GM18526 (cell line): ENCODE data around the gene TIMM8B.

Experiments used
- POLR2A ChIP-seq: IDR thresholded peaks from 3 replicates; pipeline ENCODE4 v1.6.1; 2011; ENCODE audit not compliant: insufficient read length; ENCODE audit errors: extremely low read depth

The TIMM8B gene, protein sequence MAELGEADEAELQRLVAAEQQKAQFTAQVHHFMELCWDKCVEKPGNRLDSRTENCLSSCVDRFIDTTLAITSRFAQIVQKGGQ

DNA sequence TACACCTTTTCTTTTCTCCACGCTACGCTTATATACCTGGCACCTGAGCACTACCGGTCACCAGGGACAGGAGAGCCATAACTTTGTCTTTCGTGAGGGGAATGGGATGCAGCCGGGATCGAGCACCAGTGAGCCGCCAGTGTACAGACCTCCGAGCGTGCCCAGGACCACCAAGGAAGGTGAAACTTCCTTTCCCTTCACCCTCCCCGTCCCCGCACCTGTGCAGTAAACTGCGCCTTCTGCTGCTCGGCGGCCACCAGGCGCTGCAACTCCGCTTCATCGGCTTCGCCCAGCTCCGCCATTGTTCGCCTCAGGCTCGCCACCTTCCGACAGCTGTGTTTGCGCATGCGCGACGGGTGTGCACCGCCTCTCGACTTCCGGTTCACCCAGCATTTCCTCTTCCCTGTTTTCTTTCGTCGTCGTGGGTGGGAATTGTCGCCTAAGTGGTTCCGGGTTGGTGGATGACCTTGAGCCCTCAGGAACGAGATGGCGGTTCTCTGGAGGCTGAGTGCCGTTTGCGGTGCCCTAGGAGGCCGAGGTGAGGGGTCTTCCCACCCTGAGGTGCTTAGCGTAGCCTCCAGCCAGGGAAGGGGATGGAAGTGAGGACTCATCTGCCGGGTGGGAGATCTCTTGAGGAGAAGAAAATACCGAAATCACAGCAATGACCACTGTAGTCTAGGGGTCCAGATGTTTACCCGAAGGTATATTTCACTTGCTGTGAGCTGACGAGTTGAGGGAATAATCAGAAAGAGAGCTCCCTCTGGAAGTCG is at the start of gene TIMM8B, which contains the start of gene SDHD:
TSS of gene TIMM8B (minus strand) at position 335 of the 770 bp plus-strand sequence. CDS start at position 302, 33 bp downstream.
TSS of gene SDHD (plus strand) at position 452 of the 770 bp plus-strand sequence. CDS start at position 487, 35 bp downstream.
- peak; percentile 89 for TF ChIP-seq POLR2A

DNA sequence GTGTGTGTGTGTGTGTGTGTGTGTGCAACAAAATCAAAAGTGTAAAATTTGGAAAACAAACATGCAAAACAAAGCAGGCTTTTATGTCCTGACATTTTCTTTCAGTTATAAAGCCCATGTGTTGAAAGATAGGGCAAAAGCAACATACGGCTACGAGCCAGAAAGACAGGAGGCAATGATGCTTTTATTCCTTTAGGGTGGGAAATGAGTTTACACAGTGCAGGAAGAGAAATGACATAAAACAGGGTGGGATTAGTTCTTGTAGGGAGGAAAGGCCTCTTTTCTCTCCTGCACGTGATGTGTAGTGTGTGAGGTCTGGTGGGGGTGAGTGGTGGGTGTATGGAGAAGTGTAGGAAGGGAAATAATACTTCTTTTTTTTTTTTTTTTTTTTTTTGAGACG is 47.9 kb upstream of the TIMM8B start:
- no peak for TF ChIP-seq POLR2A

DNA sequence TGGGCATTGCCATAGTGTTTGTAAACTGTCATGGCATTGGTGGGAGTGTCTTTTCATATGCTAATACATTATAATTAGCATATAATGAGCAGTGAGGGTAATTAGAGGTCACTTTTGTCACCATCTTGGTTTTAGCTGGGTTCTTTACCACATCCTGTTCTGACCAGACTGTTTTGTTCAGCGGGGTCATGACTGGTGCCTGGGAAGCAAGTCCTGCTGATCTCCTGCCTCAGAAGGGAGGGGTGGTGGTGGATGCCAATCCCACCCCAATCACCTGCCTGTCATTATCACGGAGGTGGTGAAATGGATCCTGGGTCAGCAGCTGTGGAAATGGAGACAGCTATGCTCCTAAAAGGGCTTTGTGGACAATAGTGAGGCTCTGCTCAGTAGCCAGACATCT is 46.2 kb upstream of the TIMM8B start:
- no peak for TF ChIP-seq POLR2A

DNA sequence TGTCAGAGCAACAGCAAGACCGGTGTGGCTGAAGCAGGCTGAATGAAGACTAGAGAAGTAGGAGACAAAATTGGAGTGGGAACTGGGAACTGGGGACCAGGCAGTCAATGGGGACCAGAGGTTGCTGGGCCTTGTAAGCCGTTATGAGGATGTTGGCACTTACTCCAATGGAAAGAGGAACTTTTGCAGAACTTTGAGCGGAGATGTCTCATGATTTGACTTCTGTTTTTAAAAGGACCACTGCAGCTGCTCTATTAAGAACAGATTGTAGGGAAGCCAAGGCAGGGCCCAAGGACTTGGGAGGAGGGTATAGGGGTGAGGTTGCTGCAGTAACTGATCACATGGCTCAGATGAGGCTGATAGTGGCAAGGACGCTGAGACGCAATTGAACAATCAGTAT is 43.1 kb upstream of the TIMM8B start:
- TF ChIP-seq POLR2A, result no peak

DNA sequence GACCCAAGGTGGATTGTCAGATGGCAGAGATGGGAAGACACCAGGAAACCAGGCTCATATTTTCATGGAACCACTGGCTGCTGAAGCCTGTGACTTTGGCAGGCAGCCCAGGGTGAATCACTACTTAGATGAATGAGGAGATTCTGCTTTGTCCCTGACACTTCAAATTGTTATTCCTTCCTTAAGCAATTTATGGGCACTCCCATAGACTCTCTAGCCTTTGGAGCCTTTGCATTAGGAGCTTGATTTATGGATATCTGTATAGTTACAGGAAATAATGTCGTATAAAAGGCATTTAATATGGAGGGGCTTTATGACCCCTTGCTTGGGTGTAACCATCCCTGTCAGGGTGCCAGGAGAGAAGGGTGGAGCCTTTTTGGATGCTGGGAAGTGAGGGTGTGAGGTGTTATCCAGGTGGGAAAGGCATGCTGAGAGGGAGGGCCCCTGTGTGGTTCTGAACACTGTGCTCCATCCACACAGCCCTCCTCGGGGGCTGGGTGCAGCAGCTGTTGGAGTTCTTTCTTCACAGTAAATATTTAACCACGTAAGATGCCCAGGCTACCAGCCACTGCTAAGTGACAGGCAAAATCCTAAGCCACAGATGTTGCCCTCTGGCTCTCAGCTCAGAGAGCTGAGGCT is 42.0 kb upstream of the TIMM8B start:
- TF ChIP-seq POLR2A, result no peak

DNA sequence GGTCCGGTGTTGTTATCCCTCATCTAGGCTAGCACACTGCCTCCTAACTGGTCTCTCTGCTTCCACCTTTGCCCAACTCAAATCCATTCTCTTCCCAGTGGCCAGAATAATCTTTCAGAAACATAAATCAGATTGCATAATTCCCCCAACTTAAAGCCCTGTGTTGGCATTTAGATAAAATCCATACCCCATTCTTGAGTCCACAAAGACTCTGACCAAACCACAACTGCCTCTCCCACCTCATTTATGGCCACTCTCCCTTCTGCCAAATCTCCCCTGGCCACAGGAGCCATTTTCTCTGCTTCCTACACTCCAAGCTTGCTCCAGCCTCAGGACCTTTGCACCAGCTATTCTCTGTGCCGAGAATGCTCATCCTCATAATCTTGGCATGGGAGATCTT is 40.5 kb upstream of the TIMM8B start:
- TF ChIP-seq POLR2A, result no peak

DNA sequence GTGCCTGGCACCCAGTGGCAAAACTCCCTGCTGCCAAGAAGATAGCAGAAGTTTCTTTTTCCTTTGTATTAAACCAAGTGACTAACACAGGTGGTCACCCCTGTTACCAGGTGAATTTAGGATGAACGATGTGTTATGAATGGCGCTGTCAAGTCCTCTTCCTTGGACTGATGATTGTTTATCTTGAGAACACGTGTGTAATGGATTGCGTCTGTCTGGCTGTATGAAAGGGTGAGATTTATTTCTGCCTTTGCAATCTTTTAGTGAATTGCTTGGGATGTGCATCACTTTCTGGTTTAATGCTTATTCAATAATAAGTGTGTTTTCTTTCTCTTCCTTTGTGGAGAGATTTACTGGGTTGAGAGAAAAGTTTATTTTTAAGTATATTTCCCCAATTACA is 36.6 kb upstream of the TIMM8B start:
- no peak for TF ChIP-seq POLR2A

DNA sequence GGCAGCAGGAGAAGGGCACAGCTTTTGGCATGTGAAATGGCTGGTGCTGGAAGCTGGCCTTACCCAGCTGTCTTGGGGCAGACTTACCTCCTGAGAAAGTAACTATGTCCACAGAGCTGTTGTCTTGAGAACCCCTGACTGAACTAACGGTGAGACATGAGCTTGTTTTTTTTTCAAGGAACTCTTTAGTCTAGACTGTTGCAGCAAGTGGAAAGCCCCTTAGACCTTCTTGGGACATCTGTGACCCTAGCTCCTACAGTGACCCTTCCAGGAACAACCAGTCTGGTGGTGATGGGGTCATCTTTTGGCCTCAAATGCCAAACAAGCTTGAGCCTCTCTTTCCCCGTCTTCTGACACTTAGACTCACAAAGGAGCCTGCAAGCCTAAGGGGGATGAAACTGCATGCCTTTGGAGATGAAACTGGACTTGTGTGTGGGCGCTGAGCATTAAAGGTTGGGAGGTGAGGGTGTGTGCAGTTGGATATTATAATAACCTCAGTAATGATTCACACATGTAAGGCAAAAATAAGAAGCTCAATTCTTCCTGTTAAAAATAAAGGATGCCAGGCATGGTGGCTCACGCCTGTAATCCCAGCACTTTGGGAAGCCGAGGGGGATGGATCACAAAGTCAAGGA is 35.5 kb upstream of the TIMM8B start:
- no peak for TF ChIP-seq POLR2A

DNA sequence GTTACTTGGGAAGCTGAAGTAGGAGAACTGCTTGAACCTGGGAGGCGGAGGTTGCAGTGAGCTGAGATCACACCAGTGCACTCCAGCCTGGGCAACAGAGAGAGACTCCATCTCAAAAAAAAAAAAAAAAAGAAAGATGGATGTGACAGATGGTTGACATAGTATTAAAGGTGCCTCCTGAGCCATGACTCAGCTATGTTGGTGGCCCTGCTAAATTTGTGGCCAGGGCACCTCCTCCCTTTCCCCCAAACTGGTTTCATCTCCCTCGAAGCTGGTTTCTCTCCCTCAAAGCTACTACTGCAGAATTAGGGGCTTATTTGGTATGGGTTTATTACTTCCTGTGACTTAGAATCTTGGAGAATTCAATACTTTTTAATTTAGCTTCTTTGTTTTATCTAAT is 31.6 kb upstream of the TIMM8B start:
- TF ChIP-seq POLR2A, result no peak

DNA sequence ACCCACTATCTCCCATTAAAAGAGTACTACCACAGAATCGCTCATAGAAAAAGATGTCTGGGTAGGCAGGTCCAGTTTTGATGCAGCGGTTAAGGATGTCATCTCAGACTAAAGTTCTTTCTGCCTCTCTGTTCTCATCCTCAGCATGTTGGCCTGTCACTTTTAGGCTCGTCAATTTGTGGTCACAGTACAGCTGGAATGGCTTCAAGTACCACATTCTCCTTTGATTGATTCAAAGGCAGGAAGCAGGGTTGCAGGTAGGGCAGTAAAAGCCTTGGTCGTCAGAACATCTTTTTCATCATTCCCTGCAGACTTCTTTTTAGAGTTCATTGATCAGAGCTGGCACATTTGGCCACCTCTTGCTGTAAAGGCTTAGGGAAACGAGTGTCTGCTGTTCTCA is 28.8 kb upstream of the TIMM8B start:
- TF ChIP-seq POLR2A, result no peak

DNA sequence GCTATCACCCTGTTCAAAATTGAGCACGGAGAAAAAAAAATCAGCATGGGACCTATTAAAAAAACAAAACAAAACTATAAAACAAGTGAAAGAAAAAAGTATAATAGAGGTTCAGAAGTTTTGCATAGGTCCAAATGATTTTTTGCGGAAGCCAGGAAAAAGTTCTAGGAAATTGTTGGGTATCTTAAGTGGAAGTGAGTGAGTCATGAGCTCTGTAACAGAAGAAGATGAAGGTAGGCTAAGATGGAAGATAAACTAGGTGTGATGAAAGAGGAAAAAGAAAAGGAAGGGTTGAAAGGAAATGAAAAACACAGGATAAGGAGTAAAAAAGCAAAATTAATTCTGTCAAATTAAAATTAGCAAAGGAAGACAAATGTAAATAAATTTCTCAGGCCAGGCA is 27.9 kb upstream of the TIMM8B start:
- TF ChIP-seq POLR2A, result no peak

DNA sequence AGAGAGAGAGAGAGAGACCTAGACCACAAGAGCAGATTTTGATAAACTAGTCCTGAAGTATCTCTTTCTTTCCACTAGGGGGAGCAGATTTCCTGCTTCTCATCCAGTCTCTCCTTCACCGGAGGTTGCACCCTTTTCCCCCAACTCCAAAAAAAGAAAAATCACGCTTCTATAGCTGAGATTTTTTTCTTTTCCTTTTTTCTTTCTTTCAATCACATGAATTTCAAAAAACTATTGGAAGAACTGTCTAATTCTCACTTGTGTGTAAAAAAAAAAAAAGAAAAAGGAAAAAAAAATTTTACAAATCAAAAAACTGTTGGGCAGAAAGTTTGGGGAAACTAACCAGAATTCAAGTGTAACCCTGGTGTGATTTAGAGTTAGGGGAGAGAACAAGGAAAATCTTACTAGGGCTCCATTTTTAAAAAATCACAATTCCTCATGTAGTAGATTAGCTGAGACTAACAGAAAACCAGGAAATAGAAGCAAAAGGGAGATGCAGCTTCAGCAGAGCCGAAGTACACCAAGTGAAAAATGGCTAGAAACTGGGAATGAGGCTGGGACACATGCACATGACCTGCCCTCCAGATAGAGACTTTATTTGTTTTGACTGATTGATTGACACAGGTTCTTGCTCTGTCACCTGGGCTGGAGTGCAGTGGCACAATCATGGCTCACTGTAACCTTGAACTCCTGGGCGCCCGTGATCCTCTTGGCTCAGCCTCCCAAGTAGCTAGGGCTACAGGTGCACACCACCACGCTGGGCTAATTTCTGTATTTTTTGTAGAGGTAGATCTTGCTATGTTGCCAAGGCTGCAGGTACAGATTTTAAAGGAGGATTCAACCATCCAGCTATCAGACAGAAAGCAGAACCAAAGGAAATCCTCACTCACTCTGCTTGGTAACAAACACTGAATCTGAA is 27.2 kb upstream of the TIMM8B start:
- TF ChIP-seq POLR2A, result no peak

DNA sequence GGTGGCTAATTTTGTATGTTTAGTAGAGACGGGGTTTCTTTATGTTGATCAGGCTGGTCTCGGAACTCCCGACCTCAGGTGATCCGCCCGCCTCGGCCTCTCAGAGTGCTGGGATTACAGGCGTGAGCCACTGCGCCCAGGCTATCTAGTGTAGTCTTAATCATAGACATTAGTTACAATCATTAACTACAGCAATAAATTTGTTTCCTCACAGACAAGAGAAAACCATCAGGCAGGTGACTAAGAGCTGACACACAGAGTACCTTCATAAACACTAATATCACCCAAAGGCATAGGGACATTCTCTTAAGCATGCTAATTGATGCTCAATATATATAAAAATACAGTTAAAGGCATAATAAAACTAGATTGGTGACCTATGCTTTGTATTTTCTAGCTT is 19.5 kb upstream of the TIMM8B start:
- no peak for TF ChIP-seq POLR2A

DNA sequence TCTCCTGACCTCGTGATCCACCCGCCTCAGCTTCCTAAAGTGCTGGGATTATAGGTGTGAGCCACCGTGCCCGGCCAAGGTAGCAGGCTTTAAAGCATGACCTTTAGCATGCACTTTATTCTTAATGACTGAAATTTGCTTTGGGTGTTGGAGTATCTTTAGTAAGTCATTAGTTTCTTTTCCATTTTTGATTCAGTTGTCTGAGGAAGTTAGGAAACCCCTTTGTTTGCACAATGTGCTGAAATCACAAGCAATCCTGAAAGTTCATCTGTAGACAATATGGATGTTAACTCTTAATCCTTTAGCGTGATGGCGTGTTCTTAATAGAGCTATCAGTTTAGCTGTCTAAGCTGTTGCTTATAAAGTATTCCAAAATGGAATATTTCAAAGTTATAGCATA is 16.9 kb upstream of the TIMM8B start:
- no peak for TF ChIP-seq POLR2A

DNA sequence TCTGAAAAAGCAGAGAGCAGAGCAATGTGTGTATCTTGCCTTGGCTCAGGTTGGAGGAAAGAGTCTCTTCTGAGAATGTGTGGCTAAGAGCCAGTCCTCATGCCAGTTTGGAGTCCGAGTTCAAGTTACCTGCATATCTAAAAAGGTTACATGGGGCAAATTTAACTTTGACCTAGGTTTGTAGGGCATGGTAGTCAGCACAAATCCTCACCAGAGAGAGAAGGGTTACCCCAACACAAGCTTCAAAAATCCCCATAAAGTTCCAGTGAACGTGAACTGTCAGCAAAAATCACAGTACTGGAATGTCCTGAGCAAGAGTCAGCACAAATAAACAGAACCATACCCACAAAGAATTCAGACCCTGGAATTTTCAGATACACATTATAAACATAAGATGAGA is 13.9 kb upstream of the TIMM8B start:
- no peak for TF ChIP-seq POLR2A
